H9 (cell line): ENCODE measurements around the gene RAB40B. TPM values are rescaled to one million over a fixed set of nuclear protein-coding genes. Genes with fewer than 3 reads are reported as not detected.

Source experiments
- DNase-seq: peaks from one replicate; pipeline ENCODE4 v3.0.0-alpha.2; 2017
- H2AFZ ChIP-seq: one replicate; pipeline ENCODE4 v1.6.1; 2013; ENCODE audit warnings: mild to moderate bottlenecking, low read length, control low read depth, moderate library complexity
- H2AK5ac ChIP-seq: 2 replicates; pipeline ENCODE4 v1.6.1; 2013; ENCODE audit warnings: low read length, control low read depth, mixed read lengths; ENCODE audit not compliant: insufficient read length
- H2BK120ac ChIP-seq: one replicate; pipeline ENCODE4 v1.6.1; 2013; ENCODE audit warnings: low read depth, mild to moderate bottlenecking, low read length, control low read depth, inconsistent platforms; ENCODE audit not compliant: poor library complexity, severe bottlenecking
- H2BK12ac ChIP-seq: 2 replicates; pipeline ENCODE4 v1.6.1; 2013; ENCODE audit warnings: low read length, control low read depth, mixed read lengths, low read depth; ENCODE audit not compliant: insufficient read length
- H2BK15ac ChIP-seq: 2 replicates; pipeline ENCODE4 v1.6.1; 2013; ENCODE audit warnings: low read depth, low read length, control low read depth
- H2BK20ac ChIP-seq: one replicate; pipeline ENCODE4 v1.6.1; 2013; ENCODE audit warnings: low read depth, mild to moderate bottlenecking, low read length, control low read depth, inconsistent platforms; ENCODE audit not compliant: poor library complexity, severe bottlenecking
- H2BK5ac ChIP-seq: 2 replicates; pipeline ENCODE4 v1.6.1; 2013; ENCODE audit warnings: low read length, control low read depth, mixed read lengths; ENCODE audit not compliant: insufficient read length
- H3K14ac ChIP-seq: 2 replicates; pipeline ENCODE4 v1.6.1; 2013; ENCODE audit warnings: low read length, control low read depth; ENCODE audit not compliant: insufficient read depth
- H3K18ac ChIP-seq: 2 replicates; pipeline ENCODE4 v1.6.1; 2013; ENCODE audit warnings: low read depth, mild to moderate bottlenecking, mixed read lengths, low read length, control low read depth; ENCODE audit not compliant: insufficient read length
- H3K23ac ChIP-seq: 2 replicates; pipeline ENCODE4 v1.6.1; 2013; ENCODE audit warnings: low read length, control low read depth, mixed read lengths, low read depth; ENCODE audit not compliant: insufficient read length
- H3K23me2 ChIP-seq: 2 replicates; pipeline ENCODE4 v1.6.1; 2013; ENCODE audit warnings: low read depth, mild to moderate bottlenecking, mixed read lengths, low read length, control low read depth; ENCODE audit not compliant: insufficient read length, poor library complexity, severe bottlenecking
- H3K27ac ChIP-seq: 2 replicates; pipeline ENCODE4 v1.5.1; 2013; ENCODE audit warnings: low read length, control low read depth, mixed read lengths, low read depth; ENCODE audit not compliant: insufficient read length
- H3K27me3 ChIP-seq: 2 replicates; pipeline ENCODE4 v1.6.1; 2013; ENCODE audit warnings: low read length, control low read depth, inconsistent platforms; ENCODE audit not compliant: insufficient read depth
- H3K4ac ChIP-seq: 2 replicates; pipeline ENCODE4 v1.6.1; 2013; ENCODE audit warnings: low read depth, mild to moderate bottlenecking, control low read depth, inconsistent platforms, low read length, moderate library complexity
- H3K4me1 ChIP-seq: 2 replicates; pipeline ENCODE4 v1.6.1; 2013; ENCODE audit warnings: low read length, control low read depth, inconsistent platforms; ENCODE audit not compliant: insufficient read depth
- H3K4me2 ChIP-seq: 2 replicates; pipeline ENCODE4 v1.6.1; 2013; ENCODE audit warnings: low read length, control low read depth, mixed read lengths; ENCODE audit not compliant: insufficient read length, insufficient read depth
- H3K56ac ChIP-seq: 2 replicates; pipeline ENCODE4 v1.6.1; 2013; ENCODE audit warnings: low read depth, mild to moderate bottlenecking, mixed read lengths, low read length, control low read depth; ENCODE audit not compliant: insufficient read length
- H3K79me1 ChIP-seq: 2 replicates; pipeline ENCODE4 v1.6.1; 2013; ENCODE audit warnings: low read depth, mild to moderate bottlenecking, moderate library complexity, low read length, control low read depth, inconsistent platforms; ENCODE audit not compliant: insufficient read depth, poor library complexity, severe bottlenecking
- H3K79me2 ChIP-seq: 2 replicates; pipeline ENCODE4 v1.6.1; 2013; ENCODE audit warnings: low read length, control low read depth, inconsistent platforms; ENCODE audit not compliant: insufficient read depth
- H3K9ac ChIP-seq: 2 replicates; pipeline ENCODE4 v1.6.1; 2013; ENCODE audit warnings: low read length, control low read depth, mixed read lengths; ENCODE audit not compliant: insufficient read length; ENCODE audit errors: extremely low read depth
- H3K9me3 ChIP-seq: one replicate; pipeline ENCODE4 v1.6.1; 2013; ENCODE audit warnings: low read depth, low read length, inconsistent platforms; ENCODE audit not compliant: control insufficient read depth
- H3T11ph ChIP-seq: one replicate; pipeline ENCODE4 v1.6.1; 2013; ENCODE audit warnings: mild to moderate bottlenecking, low read length, control low read depth, inconsistent platforms
- H4K20me1 ChIP-seq: one replicate; pipeline ENCODE4 v1.6.1; 2013; ENCODE audit not compliant: control insufficient read depth, insufficient read length, insufficient read depth
- H4K5ac ChIP-seq: 2 replicates; pipeline ENCODE4 v1.6.1; 2013; ENCODE audit warnings: low read depth, mild to moderate bottlenecking, mixed read lengths, low read length, control low read depth; ENCODE audit not compliant: insufficient read length
- H4K8ac ChIP-seq: replicated peaks from 2 replicates; pipeline ENCODE4 v1.6.1; 2013; ENCODE audit warnings: low read length, control low read depth, mixed read lengths, low read depth; ENCODE audit not compliant: insufficient read length
- H4K91ac ChIP-seq: 2 replicates; pipeline ENCODE4 v1.6.1; 2013; ENCODE audit warnings: low read depth, mild to moderate bottlenecking, moderate library complexity, mixed read lengths, low read length, control low read depth; ENCODE audit not compliant: insufficient read length
- H3K27ac Mint-ChIP-seq, 3 experiments: 2 replicates in 2 of 3; 3 replicates in 1 of 3; pipeline ENCODE4 v1.8.0; 2020 to 2021; ENCODE audit warnings: mixed read lengths in 3 of 3, mild to moderate bottlenecking in 1 of 3, moderate library complexity in 1 of 3
- H3K27me3 Mint-ChIP-seq: 2 replicates; pipeline ENCODE4 v1.8.0; 2021; ENCODE audit warnings: low read depth, mild to moderate bottlenecking, moderate library complexity, mixed read lengths
- H3K36me3 Mint-ChIP-seq, 3 experiments: 2 replicates in 2 of 3; 3 replicates in 1 of 3; pipeline ENCODE4 v1.8.0; 2020 to 2021; ENCODE audit warnings: low read depth in 3 of 3, mixed read lengths in 3 of 3; ENCODE audit not compliant: insufficient read depth in 1 of 3
- H3K4me1 Mint-ChIP-seq, 2 experiments: 2 replicates each; pipeline ENCODE4 v1.8.0; 2020; ENCODE audit warnings: mixed read lengths in 2 of 2
- H3K4me3 Mint-ChIP-seq, 2 experiments: 2 replicates in 1 of 2; 3 replicates in 1 of 2; pipeline ENCODE4 v1.8.0; 2020 to 2021; ENCODE audit warnings: mild to moderate bottlenecking in 2 of 2, mixed read lengths in 2 of 2, moderate library complexity in 1 of 2
- H3K9me3 Mint-ChIP-seq, 2 experiments: 2 replicates in 1 of 2; 3 replicates in 1 of 2; pipeline ENCODE4 v1.8.0; 2020; ENCODE audit warnings: mild to moderate bottlenecking in 2 of 2, mixed read lengths in 2 of 2, moderate library complexity in 1 of 2
- CTCF ChIP-seq: fragments of 200-600 bp; sonication (generic); conservative IDR thresholded peaks from 3 replicates; pipeline ENCODE4 v1.8.0; 2021; ENCODE audit warnings: antibody characterized with exemption, mild to moderate bottlenecking
- total RNA-seq: library from RNA; stranded (reverse); gene quantifications from 2 replicates; pipeline ENCODE4 v1.2.1, GENCODE V29; 2021

Gene RAB40B
- total RNA-seq, 1 experiment from 2014 or later: 3.5 TPM

- Histone ChIP-seq H4K20me1 (no peaks in the 10 kb centered on the region), H3K79me2 (peaks cover 7% of the 10 kb centered on the region; the same call in 1 of the 2 replicates), H3K56ac (no peak overlapping the region), H4K8ac (no peak overlapping the region), H2BK15ac (no peak overlapping the region), H3K79me1 (peaks cover 12% of the 10 kb centered on the region), H3K4ac (no peak overlapping the region), H4K5ac (no peak overlapping the region), H3T11ph (no peak overlapping the region), H2BK12ac (no peak overlapping the region), H2AK5ac (no peak overlapping the region), H3K4me2 (no peak overlapping the region), H3K18ac (no peak overlapping the region), H2AFZ (no peak overlapping the region), H3K27me3 (no peaks in the 10 kb centered on the region), H4K91ac (no peak overlapping the region), H3K4me1 (no peaks in the 10 kb centered on the region), H2BK120ac (no peak overlapping the region), H2BK20ac (no peak overlapping the region), H3K23me2 (no peaks in the 10 kb centered on the region), H3K23ac (no peak overlapping the region), H3K9me3 (no peaks in the 10 kb centered on the region), H3K27ac (no peak overlapping the region), H2BK5ac (no peak overlapping the region), H3K9ac (no peak overlapping the region), H3K14ac (no peak overlapping the region)
- Mint-ChIP-seq H3K27me3 (no peaks in the 10 kb centered on the region), H3K27ac (peak overlapping the region in 1 of 3 experiments; percentile 81; a peak in 1 of 7 replicates), H3K9me3 (no peaks in the 10 kb centered on the region), H3K4me3 (no peak overlapping the region), H3K4me1 (peaks cover 3 to 9% of the 10 kb centered on the region in 2 experiments; a peak in 3 of 4 replicates), H3K36me3 (peaks cover 7 to 51% (median 50%) of the 10 kb centered on the region in 3 experiments; a peak in 6 of 7 replicates)
- no peak for DNase-seq
- TF ChIP-seq CTCF: no peak
Measured at GRCh38 chr17:82633343-82633742, 65.2 kb downstream of the RAB40B start.
